Bronchial epithelial cell (primary cell): Measurements from ENCODE around the gene MB21D2. TPM values are rescaled to one million over a fixed set of nuclear protein-coding genes. Genes with fewer than 3 reads are reported as not detected.

Experiments
- DNase-seq: peaks from one replicate; pipeline ENCODE4 v3.0.0-alpha.2; 2010; ENCODE audit warnings: low read depth
- FAIRE-seq: peaks from 2 replicates; lab custom pipeline; 2011; peaks lifted over from hg19 to GRCh38; lab: Jason Lieb, UNC
- H3K27me3 ChIP-seq: 2 replicates; pipeline ENCODE4 v1.5.1; 2011; ENCODE audit warnings: low read length; ENCODE audit not compliant: control insufficient read depth, insufficient read depth
- H3K36me3 ChIP-seq: 2 replicates; pipeline ENCODE4 v1.5.1; 2011; ENCODE audit warnings: low read length; ENCODE audit not compliant: control insufficient read depth, insufficient read depth
- H3K4me3 ChIP-seq: 2 replicates; pipeline ENCODE4 v1.5.1; 2011; ENCODE audit warnings: mild to moderate bottlenecking, low read depth, low read length, control low read depth
- total RNA-seq: library from RNA; depleted of rRNA; stranded (reverse); fragments of >200 nt; gene quantifications from 2 replicates; pipeline ENCODE4 v1.2.1, GENCODE V29; 2014
- TF ChIP-seq, protein P1 (sequence below): IDR thresholded peaks from 2 replicates; pipeline ENCODE4 v1.5.1; 2011; ENCODE audit warnings: mild to moderate bottlenecking, moderate library complexity, low read length, control low read depth, inconsistent platforms; ENCODE audit not compliant: insufficient read depth, severe bottlenecking

Gene MB21D2
- total RNA-seq, 1 donor from 2014 or later = 9.2 TPM

DNA sequence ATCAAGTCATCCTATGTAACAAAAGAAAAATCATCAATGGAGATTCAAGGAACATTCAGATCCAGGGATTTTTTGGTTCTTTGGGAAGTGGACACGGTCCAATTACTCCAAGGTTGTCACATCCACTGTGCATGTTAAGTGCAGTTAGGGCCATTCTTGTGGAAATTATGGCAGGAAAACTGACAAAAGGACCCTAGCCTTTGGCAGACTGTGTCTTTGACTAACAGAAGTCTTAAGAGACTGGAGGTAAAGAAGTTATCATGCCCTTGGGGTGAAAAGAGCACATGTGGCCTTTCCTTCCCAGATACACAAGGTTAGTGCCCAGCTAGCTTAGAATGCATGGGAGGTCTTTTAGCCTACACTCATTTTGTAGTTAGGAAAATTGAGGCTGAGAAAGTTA, 74.9 kb downstream of the MB21D2 start:
- no peak for FAIRE-seq

DNA sequence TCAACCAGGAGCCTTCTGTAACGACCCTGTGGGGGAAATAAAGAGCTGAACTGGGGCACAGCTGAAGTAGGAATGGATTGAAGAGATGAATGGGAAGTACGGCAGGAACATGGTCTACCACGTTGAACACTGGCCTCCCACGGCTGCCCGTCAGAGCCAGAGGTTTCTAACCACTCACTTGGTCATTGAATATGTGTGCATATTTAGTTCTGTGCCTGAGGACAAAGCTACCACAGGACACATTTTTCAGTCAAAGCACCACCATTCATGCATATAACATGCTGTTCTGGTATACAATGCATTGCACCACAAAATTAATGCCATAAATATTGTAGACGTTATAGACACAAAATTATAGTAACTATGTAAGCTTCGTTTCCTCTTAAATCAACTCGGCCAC, 75.5 kb downstream of the MB21D2 start:
- Histone ChIP-seq H3K36me3 (no peaks in the 10 kb centered on the region), H3K4me3 (no peak overlapping the region), H3K27me3 (no peaks in the 10 kb centered on the region)
- DNase-seq (no peak), FAIRE-seq (no peak)
- TF ChIP-seq, protein P1, sequence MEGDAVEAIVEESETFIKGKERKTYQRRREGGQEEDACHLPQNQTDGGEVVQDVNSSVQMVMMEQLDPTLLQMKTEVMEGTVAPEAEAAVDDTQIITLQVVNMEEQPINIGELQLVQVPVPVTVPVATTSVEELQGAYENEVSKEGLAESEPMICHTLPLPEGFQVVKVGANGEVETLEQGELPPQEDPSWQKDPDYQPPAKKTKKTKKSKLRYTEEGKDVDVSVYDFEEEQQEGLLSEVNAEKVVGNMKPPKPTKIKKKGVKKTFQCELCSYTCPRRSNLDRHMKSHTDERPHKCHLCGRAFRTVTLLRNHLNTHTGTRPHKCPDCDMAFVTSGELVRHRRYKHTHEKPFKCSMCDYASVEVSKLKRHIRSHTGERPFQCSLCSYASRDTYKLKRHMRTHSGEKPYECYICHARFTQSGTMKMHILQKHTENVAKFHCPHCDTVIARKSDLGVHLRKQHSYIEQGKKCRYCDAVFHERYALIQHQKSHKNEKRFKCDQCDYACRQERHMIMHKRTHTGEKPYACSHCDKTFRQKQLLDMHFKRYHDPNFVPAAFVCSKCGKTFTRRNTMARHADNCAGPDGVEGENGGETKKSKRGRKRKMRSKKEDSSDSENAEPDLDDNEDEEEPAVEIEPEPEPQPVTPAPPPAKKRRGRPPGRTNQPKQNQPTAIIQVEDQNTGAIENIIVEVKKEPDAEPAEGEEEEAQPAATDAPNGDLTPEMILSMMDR = no peak

More for the DNA sequence above, 74.9 kb downstream of the MB21D2 start:
- Histone ChIP-seq H3K27me3 (no peaks in the 10 kb centered on the region), H3K36me3 (no peaks in the 10 kb centered on the region), H3K4me3 (no peak overlapping the region)
- TF ChIP-seq, protein P1 = no peak
- DNase-seq = no peak

DNA sequence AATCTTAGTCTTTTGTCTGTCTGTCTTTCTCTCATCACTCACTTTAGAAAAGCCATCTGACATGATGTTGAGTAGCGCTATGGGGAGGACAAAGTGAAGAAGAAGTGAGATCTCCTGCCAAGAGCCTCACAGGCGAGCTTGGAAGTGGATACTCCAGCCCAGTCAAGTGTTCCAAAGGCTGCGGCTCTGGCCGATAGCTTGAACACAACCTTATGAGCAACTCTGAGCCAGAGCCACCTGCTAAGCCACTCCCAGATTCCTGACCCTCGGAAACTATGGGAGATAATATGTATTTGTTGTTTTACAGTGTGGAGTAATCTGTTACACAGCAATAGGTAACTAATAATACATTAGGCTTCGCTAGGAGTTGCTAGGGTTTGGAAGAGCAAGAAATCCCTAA, 76.2 kb downstream of the MB21D2 start:
- DNase-seq (no peak), FAIRE-seq (no peak)
- TF ChIP-seq, protein P1 = no peak

DNA sequence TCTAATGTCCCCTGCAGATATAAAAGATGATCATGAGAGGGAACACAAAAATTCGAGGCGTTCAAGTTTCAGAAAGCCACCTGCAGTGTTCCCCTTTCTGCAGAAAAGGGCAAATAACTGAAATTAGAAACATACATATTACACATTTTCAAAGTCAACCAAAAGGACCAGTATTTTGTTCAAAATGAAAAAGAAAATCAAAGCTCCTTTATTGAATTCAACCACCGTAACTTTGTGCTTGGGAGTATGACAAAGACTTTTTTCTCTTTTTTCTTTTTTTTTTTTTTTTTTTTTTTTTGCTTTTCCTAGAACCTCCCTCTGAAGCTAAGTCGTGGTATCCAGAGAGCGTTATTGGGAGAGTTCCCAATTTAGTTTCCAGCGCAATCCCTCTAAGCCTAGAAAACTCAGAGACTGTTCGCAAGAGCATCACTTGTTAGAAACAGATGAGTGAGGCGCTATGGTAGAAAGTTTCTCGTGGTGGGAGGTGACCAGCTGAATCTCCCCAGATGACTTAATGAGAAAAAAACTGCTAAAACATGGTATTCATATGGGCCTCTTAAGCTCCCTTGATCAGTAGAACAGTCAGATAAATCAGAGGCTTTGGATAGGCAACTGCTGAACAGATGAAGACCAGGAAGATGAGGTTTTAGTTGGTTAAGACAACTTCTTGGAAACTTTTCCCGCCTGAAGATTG, 77.4 kb downstream of the MB21D2 start:
- no peak for DNase-seq
- Histone ChIP-seq H3K27me3 (no peaks in the 10 kb centered on the region), H3K36me3 (no peaks in the 10 kb centered on the region), H3K4me3 (no peak overlapping the region)
- no peak for FAIRE-seq
- TF ChIP-seq, protein P1 = no peak

More for the DNA sequence above, 76.2 kb downstream of the MB21D2 start:
- Histone ChIP-seq H3K4me3 (no peak overlapping the region), H3K27me3 (no peaks in the 10 kb centered on the region), H3K36me3 (no peaks in the 10 kb centered on the region)

DNA sequence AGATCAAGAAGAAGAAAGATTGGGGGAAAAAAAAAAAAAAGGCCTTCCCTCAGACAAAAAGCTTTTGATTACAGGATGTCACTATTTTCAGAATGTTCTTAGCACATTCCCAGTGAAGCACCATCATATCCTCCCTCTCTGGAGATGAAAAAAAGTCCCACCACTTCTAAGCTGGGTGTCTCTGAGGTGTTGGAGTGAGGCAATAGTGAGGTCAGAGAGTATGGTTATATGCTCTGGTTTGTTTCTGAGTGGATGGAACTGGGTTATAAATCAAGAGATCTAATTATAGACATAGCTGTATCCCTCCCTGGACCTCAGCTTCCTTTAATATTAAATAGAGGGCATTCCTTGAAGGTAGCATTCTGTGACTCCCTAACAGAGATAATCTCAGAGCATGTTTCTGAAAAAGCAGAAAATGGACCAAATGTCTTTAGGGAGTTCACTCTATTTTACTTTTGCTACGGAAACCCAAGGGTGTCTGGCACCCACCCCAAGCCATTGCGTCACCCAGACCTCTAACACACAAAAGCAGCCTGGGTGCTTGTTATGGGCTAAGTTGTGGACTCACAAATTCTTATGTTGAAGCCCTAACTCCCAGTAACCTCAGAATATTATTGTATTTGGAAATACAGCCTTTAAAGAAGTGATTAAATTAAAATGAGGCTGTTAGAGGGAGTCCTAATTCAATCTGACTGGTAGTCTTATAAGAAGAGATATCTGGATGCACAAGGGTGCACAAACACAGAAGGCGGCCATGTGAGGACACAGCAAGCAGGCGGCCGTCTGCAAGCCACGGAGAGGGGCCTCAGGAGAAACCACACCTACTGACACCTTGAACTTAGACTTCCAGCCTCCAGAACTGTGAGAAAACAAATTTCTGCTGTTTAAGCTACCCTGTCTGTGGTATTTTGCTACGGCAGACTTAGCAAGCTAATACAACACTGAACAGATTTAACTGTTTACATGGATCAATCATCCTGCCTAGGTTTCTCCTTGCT, 81.5 kb downstream of the MB21D2 start:
- DNase-seq (no peak), FAIRE-seq (no peak)
- H3K4me3 ChIP-seq = no peak overlapping the region
- no peaks in the 10 kb centered on the region for H3K36me3 ChIP-seq
- TF ChIP-seq, protein P1 = no peak
- H3K27me3 ChIP-seq = no peaks in the 10 kb centered on the region
